ENCODE measurements around the gene CHRNB1. TPM values are rescaled to one million over a fixed set of nuclear protein-coding genes. Genes with fewer than 3 reads are reported as not detected.

Gene CHRNB1
- total RNA-seq, 1 donor from 2014 or later: 12.6 TPM

DNA sequence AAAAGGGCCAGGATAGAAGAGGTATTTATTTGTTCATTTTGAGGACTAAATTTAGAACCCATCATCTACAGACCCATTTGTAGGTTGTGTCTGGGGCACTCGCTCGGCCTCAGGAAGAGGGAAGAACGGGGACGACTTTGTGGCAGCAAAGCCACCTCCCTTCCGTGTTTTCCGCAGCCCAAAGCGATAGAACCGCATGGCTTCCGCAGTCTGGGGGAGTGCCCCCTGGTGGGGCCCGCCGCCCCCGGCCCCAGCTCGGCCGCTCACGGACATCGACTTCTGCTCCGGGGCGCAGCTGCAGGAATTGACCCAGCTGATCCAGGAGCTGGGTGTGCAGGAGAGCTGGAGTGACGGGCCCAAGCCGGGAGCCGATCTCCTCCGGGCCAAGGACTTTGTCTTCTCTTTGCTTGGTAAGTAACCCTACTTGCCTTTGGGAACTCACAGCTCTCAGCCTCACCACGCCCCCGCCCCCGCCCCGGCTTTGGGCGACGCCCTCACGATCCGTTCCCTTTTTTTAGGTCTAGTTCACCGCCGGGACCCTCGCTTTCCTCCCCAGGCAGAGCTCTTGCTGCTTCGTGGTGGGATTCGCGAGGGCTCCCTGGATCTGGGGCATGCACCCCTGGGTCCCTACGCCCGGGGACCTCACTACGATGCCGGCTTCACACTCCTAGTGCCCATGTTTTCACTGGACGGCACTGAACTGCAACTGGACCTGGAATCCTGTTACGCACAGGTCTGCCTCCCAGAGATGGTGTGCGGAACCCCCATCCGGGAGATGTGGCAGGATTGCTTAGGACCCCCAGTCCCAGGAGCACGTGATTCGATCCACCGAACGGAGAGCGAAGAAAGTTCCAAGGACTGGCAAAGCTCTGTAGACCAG is 8.9 kb upstream of the CHRNB1 start:
- TF ChIP-seq, protein P1, sequence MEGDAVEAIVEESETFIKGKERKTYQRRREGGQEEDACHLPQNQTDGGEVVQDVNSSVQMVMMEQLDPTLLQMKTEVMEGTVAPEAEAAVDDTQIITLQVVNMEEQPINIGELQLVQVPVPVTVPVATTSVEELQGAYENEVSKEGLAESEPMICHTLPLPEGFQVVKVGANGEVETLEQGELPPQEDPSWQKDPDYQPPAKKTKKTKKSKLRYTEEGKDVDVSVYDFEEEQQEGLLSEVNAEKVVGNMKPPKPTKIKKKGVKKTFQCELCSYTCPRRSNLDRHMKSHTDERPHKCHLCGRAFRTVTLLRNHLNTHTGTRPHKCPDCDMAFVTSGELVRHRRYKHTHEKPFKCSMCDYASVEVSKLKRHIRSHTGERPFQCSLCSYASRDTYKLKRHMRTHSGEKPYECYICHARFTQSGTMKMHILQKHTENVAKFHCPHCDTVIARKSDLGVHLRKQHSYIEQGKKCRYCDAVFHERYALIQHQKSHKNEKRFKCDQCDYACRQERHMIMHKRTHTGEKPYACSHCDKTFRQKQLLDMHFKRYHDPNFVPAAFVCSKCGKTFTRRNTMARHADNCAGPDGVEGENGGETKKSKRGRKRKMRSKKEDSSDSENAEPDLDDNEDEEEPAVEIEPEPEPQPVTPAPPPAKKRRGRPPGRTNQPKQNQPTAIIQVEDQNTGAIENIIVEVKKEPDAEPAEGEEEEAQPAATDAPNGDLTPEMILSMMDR (IDR thresholded peaks at IDR 0.05): peak; percentile 54
- no peaks in the 10 kb centered on the region for H3K9me3 Mint-ChIP-seq (ENCODE audit: low read depth)
- peak overlapping the region; percentile 87 for H3K4me3 Mint-ChIP-seq (ENCODE audit: unreplicated experiment)
- H3K27ac Mint-ChIP-seq (ENCODE audit: unreplicated experiment): peak overlapping the region; percentile 86
- no peaks in the 10 kb centered on the region for H3K36me3 Mint-ChIP-seq (ENCODE audit: low read depth)
- peaks cover 49% of the 10 kb centered on the region for H3K4me1 Mint-ChIP-seq (ENCODE audit: low read depth)
- DNase-seq (ENCODE audit: low spot score): no peak
- H3K27me3 Mint-ChIP-seq (ENCODE audit: low read depth): no peaks in the 10 kb centered on the region

DNA sequence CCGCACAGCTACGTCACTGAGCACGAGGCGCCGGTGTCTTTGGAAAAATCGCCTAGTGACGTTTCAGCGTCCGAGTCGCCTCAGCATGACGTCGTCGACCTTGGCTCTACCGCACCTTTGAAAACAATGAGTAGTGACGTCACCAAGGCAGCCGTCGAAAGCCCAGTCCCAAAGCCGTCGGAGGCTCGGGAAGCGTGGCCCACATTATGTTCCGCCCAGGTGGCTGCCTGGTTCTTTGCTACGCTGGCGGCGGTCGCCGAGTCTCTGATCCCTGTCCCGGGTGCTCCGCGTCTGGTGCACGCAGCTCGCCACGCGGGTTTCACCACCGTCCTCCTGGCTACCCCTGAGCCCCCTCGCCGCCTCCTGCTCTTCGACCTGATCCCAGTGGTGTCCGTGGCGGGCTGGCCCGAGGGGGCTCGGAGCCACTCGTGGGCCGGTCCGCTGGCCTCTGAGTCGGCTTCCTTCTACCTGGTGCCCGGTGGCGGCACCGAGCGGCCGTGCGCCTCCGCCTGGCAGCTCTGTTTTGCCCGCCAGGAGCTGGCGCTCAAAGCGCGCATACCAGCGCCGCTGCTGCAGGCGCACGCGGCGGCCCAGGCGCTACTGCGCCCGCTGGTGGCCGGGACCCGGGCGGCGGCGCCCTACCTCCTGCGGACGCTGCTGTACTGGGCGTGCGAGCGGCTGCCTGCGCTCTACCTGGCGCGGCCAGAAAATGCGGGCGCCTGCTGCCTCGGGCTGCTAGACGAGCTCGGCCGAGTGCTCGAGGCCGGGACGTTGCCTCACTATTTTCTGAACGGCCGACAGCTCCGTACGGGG is 8.1 kb upstream of the CHRNB1 start:
- peak overlapping the region; percentile 86 for H3K27ac Mint-ChIP-seq (ENCODE audit: unreplicated experiment)
- H3K4me3 Mint-ChIP-seq (ENCODE audit: unreplicated experiment): peak overlapping the region; percentile 87
- TF ChIP-seq, protein P1 (IDR thresholded peaks at IDR 0.05): peak; percentile 87
- H3K27me3 Mint-ChIP-seq (ENCODE audit: low read depth): no peaks in the 10 kb centered on the region
- DNase-seq (ENCODE audit: low spot score): no peak
- no peaks in the 10 kb centered on the region for H3K36me3 Mint-ChIP-seq (ENCODE audit: low read depth)
- peaks cover 53% of the 10 kb centered on the region for H3K4me1 Mint-ChIP-seq (ENCODE audit: low read depth)
- no peaks in the 10 kb centered on the region for H3K9me3 Mint-ChIP-seq (ENCODE audit: low read depth)

DNA sequence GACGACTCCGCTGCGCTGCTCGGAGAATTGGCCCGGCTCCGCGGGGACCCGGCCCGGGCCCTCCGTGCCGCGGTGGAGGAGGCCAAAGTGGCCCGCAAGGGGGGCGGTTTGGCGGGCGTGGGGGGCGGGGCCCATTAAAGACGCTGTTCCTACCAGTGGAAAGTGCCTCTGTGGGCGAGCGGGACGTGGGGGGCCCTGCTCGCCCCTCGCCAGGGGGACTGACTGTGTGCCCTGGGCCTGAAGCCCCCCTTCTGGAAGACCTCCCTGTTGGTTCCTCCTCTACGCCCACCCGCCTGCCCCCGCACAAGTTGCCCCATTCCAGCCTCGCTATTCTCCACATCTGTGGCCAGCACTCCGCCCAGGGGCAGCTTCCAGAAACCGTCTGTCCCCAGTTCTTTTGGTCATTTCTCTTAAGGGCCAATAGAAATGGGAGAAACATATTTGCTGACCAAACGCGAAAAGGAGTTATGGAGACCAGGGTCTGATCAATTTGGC is 7.4 kb upstream of the CHRNB1 start:
- Mint-ChIP-seq H3K9me3 (ENCODE audit: low read depth) (no peaks in the 10 kb centered on the region), H3K4me3 (ENCODE audit: unreplicated experiment) (peak overlapping the region; percentile 87), H3K4me1 (ENCODE audit: low read depth) (peaks cover 53% of the 10 kb centered on the region), H3K36me3 (ENCODE audit: low read depth) (no peaks in the 10 kb centered on the region), H3K27me3 (ENCODE audit: low read depth) (no peaks in the 10 kb centered on the region), H3K27ac (ENCODE audit: unreplicated experiment) (no peak overlapping the region)
- TF ChIP-seq, protein P1 (IDR thresholded peaks at IDR 0.05): peak; percentile 35
- no peak for DNase-seq (ENCODE audit: low spot score)

DNA sequence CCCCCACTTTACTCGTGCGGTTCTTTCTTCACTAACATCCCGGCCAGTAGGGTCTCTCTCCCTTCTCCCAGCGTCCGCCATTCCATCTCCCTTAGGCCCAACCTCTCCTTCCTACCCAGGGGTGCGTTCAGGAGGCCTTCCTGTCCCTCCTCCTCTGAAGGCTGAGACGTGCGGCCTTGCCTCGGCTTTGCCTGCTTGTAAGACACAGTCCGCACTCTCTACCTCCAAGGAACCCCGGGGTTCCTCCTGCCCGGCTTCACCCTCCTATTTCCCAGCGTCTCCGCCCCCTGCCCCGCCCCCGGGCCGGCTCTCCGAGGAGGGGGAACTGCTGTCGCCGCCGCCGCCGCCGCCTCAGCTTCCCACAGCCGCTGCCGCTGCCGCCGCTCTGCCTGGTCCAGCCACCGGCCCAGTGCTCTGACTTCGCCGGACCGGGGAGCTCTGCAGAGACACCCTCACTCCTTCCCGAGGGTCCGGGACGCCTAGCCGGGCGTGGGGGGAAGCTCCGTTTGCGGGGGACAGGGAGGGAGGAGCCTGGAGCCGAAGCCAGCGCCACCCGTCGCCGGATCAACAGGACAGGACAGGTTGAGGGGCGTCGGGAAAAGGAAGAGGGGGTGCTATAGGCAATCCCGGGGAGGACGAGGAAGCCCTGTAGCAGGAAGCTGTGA is 6.8 kb upstream of the CHRNB1 start:
- Mint-ChIP-seq H3K27ac (ENCODE audit: unreplicated experiment) (peak overlapping the region; percentile 54), H3K9me3 (ENCODE audit: low read depth) (no peaks in the 10 kb centered on the region), H3K36me3 (ENCODE audit: low read depth) (no peaks in the 10 kb centered on the region), H3K4me3 (ENCODE audit: unreplicated experiment) (peak overlapping the region; percentile 87), H3K4me1 (ENCODE audit: low read depth) (peaks cover 53% of the 10 kb centered on the region), H3K27me3 (ENCODE audit: low read depth) (no peaks in the 10 kb centered on the region)
- DNase-seq (ENCODE audit: low spot score): no peak
- TF ChIP-seq, protein P1 (IDR thresholded peaks at IDR 0.05): no peak
